ENCODE results near the gene ZCCHC8.
A peak's percentile ranks its signal among the peaks of the same experiment; 100 is the strongest.
"Not testable (repeated sequence)": the region's sequence is repeated elsewhere in the genome, so short reads cannot be mapped to it uniquely, and the experiment has no call there.

ZCCHC8 gene

DNA sequence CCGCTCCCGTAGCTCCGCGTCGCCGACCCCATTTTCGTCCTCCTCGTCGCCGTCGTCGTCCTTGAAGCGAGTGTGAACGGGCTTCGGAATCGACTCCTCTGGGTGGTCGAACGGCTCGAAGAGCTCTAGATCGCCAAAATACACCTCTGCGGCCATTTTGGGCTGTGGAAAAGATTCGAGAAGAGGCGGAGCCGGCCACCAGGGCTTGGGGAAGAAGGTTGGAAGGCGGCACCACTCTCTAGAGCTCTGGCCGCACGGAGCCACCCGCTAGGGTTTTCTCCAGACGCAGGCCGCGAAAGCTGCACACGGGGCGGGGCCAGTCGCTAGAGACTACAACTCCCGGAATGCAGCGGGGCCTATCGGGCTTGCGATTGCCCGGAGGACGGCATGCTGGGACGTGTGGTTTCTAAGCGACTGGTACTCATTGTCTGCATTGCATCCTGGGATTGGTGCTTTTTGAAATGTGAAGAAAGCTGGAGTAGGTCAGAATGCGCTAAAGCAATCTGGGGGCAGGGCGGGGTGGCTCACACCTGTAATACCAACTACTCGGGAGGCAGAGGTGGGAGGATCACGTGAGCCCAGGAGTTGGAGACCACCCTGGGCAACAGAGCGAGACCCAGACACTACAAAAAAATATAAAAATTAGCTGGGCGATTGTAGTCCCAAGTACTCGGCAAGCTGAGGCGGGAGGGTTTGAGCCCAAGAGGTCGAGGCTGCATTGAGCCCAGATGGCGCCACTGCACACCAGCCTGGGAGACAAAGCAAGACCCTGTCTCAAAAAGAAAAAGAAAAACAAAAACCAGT lies at the start of gene ZCCHC8:
Gene ZCCHC8, minus strand, starts transcription at position 248 of the 804 bp plus-strand sequence. Its CDS starts 92 bp downstream, at position 156.
- peak; percentile 96 for DNase-seq

DNA sequence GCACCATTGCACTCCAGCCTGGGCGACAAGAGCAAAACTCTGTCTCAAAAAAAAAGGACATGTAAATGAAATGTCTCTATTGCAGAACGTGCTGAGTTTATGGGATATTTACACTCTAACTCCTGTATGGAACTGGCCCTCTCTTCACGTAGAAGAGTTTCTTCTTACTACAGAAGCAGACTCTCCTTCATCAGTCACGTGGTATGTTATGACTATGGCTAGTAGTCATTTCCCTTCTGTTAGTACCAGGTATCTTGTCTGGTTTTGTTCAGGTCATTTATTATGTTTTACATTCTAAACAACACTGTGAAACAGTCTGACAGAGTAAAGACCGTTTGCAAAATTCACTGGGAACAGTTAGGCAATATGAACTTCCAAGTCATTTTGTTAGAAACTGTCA lies 46.6 kb upstream of the ZCCHC8 start:
- no peak for DNase-seq

DNA sequence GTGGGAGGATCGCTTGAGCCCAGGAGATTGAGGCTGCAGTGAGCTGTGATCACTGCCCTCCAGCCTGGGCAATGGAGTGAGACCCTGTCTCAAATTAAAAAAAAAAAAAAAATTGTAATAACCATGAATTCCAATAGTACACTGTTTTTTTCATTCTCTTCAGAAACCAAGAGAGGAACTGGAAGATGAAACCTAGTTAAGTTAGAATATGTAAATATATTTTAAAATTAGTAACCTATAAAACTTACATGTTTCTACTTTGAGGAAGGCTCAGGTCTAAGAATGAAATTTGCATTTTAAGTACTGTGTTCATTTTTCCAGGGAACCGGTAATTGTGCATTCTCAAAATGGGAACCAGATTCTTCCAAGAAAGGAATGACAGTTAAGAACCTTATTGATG lies 45.1 kb upstream of the ZCCHC8 start:
- DNase-seq = no peak

DNA sequence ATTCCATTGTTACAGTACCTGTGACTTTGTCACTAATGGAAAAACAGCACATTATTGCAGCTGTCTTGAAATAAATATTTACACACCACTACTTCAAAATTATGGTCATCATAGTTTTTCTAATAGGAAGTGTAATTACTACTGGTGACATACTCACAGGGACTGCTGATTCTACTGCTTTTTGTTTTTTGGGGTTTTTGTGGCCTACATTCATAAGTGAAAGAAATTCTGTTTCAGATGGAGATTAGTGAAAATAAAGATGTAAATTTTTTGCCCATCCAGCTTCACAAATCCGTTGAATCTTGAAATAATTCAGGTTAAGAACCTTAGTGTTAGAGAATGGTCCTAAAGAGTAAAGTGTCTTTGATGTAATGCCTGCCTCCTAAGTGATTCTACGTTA lies 43.8 kb upstream of the ZCCHC8 start:
- no peak for DNase-seq

DNA sequence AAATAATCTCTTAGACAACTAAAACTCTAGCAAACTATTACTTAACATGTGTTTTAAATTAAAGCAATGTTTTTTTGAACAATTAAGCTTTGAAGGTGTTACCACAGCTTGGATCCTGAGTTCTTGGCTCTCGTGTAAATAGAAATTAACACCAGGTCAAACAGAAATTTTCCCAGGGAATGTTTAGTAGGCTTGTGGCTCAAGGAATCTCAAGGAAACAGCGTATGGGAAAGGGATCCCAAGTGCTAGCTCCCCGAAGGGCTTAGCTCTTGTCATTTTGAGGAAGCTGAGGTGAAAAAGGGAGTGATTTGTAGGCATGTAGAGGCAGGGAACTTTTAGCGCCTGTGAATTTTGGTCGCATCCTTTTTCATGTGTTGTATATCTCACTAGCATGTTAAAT lies 37.8 kb upstream of the ZCCHC8 start:
- no peak for DNase-seq

DNA sequence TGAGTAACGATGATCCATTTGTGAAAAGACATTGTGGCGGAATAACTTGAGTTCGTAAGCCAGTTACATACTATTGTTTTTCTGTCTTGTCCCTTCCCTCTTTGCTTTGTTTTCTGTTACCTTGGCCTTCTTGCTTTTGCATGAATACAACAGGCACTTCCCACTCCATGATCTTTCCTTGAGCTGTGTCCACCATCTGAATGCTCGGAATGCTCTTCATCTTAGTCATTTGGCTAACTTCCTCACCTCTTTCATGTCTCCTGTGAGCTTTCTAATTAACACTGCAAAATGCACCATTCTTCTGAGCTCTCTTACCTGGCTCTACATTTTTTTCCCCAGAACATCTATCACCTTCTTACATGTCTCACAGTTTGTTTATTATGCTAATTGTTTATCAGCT lies 36.3 kb upstream of the ZCCHC8 start:
- DNase-seq = no peak

DNA sequence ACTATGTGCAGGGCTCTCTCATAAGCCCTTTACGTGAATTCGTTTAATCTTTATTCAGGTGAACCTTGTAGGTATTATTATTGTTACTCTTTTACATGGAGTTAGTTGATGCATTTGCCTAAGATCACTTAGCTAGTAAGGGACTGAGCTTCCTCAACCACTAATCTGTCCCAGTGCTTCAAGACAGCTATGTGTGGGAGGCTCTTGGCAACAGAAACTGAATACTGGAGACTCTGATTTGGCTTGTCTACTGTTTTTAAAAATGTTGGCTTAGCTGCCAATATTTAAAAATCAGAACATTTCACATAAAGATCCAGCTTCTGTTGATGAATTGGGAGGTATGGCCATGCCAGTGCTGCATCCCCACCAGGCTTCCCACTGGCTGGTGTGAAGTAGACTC lies 33.1 kb upstream of the ZCCHC8 start:
- DNase-seq = no peak

DNA sequence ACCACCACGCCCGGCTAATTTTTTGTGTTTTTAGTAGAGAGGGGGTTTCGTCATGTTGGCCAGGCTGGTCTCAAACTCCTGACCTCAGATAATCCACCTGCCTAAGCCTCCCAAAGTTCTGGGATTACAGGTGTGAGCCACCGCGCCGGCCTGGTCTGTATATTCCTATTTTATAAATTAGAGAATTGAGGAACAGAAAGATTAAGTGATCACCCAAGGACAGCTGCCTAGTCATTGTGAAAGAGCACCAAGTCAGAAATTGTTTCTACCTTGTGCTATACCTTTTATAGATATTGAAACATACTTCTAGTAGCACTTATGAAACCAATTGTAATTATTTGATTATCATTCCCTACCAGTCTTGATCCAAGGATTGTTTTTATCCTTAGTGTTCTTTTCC lies 28.3 kb upstream of the ZCCHC8 start:
- DNase-seq = no peak

DNA sequence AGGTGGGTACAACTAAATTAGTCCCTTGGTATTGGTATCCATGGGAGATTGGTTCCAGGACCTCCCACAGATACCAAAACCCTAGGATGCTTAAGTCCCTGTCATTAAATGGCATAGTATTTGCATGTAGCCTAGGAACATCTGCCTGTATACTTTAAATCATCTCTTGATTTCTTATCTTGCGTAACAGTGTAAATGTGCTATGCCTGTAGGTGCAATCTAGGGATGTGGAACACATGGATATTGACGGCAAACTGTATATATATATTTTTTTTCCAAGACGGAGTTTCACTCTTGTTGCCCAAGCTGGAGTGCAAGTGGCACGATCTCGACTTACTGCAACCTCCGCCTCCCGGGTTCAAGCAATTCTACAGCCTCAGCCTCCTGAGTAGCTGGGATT lies 27.9 kb upstream of the ZCCHC8 start:
- DNase-seq = no peak

DNA sequence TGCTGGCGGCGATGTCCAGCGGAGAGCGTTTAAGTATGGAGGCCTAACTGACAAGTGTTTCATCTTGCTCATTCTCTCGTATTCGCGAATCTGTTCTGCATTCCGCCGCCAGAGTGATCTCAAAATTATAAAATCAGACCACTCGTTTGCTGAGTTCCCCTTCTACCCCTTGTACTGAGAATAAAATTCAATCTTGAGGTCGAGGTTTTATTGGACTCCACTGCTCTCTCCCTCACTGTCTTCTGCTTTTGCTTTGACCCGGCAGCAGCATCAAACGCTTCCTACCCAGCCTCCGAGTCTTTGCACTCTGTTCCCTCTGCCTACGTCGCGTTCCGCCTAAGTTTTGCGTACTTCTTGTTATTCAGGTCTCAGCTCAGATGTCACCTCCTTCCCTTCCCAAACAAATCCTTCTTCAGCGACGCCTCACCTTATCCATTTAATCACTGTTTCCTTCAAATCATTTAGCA lies 26.8 kb upstream of the ZCCHC8 start:
- peak in 1 of 2 donors; percentile 14 for DNase-seq

DNA sequence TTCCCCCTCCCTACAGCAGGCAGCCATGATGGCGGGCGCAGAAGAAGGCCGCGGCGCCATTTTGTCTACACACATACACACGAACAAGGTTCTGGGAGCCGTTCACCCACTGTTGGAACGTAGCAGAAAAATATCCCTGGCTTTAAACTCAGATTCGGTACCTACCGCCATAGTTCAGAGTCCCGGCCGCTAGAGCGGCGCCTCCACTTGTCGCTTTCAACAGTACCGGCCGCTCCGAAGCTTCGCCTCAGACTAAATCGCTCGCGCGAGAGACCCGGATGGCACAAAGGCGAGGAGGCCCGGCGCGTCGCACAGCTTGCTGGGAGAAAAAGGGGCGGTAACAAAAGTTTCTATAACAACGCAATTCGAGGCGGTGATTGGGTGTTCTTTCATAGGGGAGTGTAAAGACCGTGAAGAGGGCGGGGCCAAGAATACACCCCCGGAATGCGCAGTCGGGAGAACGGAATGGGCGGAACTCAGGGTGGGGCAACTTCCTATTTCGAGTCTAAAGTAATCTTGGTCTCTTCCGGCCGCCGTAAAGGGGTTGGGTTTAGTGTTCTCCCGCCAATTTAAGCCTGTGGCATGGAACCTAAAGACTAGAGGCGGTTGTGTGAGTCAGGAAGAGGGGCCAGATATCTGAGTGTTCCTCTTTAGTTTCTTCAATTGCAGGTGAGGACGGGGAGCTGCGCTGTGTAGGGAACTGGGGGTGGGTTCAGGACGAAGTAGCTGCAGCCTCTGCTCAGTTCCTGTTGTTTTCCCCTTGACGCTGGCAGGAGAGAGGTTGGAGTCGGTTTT lies 26.1 kb upstream of the ZCCHC8 start, which contains the start of the genes KNTC1 and RSRC2:
Gene KNTC1, plus strand, starts transcription at position 567 of the 795 bp plus-strand sequence. CDS start 2,815 bp downstream, outside the sequence.
Gene RSRC2, minus strand, starts transcription at position 254 of the 795 bp plus-strand sequence. Its CDS starts 83 bp downstream, at position 171.
- DNase-seq = peak; percentile 98

DNA sequence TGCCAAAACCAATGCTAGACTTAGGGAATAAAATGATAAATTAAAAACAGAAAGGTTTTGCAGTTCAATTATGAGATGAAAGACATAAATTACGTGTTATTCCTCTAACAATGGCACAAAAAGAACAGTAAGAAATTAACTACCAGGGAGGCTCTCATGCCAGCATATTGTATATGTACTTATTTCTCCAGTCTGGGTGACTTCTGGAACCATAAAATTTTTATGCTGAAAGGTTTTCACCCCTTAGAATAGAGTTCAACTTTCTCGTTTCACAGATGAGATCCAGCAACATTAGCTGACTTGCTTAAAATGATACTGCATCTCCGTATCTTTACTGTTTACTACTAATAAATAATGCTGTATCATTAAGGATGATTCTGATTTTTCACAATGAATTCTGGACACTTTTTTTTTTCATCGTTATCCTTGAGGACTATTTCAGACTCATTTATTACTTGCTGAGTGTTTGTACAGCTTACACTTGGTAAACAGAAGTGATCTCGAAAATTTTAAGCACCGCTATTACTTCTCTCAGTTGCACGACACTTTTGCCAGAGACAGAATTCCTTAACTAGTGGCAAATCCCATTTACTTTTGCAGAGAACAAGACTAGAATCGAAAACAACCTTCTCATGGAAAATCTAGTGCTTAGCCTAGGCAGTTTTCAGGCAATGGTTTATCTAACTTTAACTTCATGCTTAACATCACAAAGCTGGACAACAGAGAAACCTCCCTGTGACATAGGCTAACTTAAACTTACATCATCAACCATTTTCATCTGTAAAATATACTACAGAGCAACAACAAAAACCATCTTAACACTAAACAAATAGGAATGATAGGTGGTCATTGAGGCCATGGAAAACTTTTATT lies 23.4 kb upstream of the ZCCHC8 start:
- no peak for DNase-seq

DNA sequence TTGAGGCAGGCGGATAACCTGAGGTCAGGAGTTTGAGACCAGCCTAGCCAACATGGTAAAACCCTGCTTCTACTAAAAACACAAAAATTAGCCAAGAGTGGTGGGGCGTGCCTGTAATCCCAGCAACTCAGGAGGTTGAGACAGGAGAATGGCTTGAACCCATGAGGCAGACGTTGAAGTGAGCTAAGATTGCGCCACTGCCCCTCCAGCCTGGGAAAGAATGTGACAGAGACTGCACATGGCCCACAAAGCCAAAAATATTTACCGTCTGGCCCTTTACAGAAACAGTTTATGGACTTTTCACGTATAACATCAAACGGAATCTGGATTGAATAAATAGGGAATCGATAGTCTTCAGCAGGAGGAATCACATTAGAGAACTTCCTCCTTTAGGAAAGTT lies 22.5 kb upstream of the ZCCHC8 start:
- DNase-seq = no peak

DNA sequence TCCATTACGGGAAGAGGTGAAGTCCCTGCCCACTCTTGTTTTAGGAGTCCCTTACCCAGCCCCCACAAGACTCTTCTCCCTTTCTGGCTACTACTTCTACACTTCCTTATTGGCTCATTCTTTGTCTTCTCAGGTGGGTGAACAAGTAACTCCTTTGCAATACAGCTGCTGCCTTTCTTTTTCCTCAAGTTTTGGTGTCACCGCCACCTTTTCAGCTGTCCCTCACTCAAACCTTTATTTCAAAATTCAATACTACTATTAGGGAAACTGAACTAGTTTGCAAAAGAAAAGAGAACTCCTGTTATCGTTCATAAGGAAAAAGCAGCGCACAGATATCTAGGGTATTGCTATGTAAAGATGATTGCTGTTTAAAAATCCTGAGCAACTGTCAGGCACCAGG lies 19.9 kb upstream of the ZCCHC8 start:
- DNase-seq = no peak

DNA sequence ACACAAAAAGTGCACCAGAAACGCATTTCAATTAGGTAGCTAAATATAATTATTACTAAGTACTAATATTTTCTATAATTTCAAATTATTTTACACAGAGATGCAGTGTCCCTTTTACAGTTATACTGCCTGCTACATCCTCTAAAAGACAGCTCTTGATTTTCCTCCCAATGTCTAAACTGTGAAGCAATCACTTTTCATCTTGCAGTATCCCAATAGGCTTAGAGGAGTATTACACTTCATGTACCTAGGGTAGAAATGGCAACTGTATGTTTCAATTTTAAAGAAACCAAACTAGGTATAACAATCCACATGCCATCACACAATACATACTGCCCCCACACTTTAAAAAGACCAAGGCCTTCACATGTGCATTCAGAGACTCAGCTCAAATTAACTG lies 18.7 kb upstream of the ZCCHC8 start:
- DNase-seq = no peak

DNA sequence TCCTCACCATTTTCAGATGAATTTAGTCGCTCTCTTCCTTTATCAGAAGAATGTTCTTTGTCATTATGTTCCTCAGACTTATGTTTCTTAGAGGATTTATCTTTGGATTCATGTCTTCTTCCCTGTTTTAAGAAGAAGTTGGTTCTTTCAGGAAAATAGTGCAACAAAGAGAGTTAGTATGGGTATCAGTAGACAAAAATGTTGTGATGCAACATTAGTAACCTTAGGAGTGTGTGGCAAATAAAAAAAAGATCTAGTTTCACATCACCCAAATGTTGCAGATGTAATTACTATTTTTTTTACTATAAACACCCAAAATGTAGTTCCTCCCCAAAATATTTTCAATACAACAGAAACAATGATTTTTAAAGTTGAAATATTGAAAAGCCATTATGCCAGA lies 18.2 kb upstream of the ZCCHC8 start:
- DNase-seq = no peak

DNA sequence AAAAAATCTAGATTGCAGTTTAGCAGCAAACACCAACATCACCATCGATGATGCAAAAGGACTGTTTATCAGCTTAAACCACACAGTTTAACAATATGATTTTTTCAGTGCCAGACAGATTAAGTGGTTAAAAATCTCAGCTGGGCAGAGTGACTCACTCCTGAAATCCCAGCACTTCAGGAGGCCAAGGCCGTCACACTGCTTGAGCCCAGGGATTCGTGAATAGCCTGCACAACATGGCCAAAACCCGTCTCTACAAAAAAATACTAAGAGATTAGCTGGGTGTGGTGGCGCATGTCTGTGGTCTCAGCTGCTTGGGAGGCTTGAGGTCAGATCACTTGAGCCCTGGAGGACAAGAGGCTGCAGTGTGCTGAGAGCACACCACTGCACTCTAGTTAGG lies 17.1 kb upstream of the ZCCHC8 start:
- no peak for DNase-seq

DNA sequence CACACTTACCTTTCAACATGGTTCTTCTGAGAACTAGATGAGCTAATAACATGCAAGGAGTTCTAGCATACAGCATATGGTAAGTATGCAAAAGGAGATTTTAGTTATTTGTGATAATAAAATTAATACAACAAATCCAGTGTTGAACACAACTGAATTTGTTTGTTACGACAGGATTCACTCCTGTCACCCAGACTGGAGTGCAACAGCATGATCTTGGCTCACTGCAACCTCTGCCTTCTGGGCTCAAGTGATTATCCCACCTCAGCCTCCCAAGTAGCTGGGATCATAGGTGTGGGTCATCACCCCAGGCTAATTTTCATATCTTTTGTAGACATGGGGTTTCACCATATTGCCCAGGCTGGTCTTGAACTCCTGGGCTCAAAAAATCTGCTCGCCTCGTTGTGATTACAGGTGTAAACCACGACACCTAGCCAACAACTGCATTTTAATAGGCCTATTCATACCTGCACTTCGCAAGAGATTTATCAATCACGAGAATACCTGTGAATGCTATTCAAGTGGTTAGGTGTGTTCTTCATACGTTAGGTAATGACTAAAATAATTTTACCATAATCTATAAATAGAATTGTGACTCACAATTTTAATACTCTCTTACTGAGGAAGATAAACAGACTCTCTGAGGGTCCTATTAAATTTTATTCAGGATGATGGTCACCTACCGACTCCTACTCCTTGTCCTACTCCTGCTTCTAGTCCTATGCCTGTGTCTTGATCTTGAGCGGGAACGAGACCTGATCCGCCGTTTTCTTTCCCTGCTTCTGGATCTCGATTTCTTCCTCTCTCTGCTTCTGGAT lies 16.0 kb upstream of the ZCCHC8 start:
- no peak for DNase-seq

DNA sequence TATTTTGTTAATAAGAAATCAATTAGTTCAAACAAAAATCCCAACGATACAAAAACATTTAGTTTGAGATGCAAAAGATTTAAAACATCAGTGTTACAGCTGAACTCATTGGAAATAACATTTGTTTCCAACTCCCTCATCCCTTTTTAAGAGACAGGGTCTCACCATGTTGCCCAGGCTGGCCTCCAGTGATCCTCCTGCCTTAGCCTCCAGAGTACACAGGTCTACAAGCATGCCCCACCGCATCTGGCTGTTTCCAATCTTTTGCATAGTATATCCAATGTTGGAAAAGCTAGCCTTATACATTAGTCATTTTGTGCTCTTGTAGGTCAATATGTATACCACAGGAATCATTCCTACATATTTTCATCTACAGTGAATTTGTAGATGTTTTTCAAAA lies 14.5 kb upstream of the ZCCHC8 start:
- DNase-seq = no peak

DNA sequence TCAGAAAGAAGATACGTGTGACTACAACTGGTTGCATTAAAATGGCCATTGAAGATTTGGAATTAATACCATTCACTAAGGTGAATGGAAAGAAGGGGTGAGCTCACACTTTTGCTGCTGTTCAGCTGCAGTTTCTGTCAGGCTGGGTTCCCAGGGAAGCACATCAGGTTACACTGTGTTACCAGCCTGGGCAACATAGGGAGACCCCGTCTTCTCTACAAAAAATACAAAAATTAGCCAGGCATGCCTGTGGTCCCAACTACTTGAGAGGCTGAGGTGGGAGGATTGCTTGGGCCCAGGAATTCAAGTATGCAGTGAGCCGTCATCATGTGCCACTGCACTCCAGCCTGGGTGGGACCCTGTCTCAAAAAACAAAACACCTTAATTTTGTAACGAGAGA lies 12.9 kb upstream of the ZCCHC8 start:
- no peak for DNase-seq

DNA sequence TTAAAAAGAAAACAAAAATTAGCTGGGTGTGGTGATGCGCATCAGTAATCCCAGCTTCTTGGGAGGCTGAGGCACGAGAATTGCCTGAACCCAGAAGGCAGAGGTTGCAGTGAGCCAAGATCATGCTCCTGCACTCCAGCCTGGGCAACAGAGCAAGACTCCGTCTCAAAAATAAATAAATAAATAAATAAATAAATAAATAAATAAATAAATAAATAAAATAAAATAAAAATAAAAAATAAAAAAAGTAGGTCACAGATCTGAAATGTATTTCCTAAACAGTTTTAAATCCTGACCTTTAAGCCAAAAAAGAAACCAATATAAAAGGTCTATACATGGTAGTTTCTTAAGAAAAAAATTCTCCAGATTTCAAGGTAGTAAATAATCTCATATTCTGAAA lies 12.3 kb upstream of the ZCCHC8 start:
- DNase-seq = not testable (repeated sequence)

DNA sequence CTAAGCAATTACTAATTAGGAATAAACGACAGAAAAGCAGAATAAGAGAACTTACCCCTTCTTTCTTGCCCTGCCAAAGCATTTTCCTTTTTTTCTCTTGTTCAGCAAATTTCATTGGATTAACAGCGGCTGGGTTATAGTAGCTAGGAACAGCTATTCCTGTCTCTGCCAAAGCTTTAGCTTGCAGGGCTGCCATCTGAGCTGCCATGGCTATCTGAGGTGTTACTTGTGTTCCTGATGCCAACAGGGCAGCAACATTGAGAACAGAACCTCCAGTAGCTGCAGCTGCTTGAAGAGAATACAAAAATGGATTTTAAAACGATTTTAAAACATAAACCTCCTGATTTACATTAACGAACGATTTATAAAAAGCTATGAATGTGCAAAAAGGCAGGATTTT lies 7.4 kb upstream of the ZCCHC8 start:
- no peak for DNase-seq

Measured in activated CD4-positive, alpha-beta T cell treated with anti-CD3 and anti-CD28 coated beads for 4 hours (primary cell).